GM12878 (cell line): ENCODE data around the gene HEYL.

Experiments used
- CEBPB ChIP-seq, 2 experiments: fragments of 150-350 bp in 1 of 2; IDR thresholded peaks; 2 replicates each; pipeline ENCODE4 v1.6.1; 2012 to 2014; ENCODE audit warnings: low read depth in 2 of 2, low read length in 2 of 2, borderline replicate concordance in 1 of 2, inconsistent platforms in 1 of 2
- NR2C2 ChIP-seq: IDR thresholded peaks from 2 replicates; pipeline ENCODE4 v1.6.1; 2011; ENCODE audit warnings: borderline replicate concordance, low read depth; ENCODE audit not compliant: control insufficient read depth, insufficient read length
- TF ChIP-seq, protein P1 (sequence below), 3 experiments: IDR thresholded peaks in 2 of 3; conservative IDR thresholded peaks in 1 of 3; 2 replicates each; pipeline ENCODE4 v1.5.1; 2011; ENCODE audit warnings: low read depth in 3 of 3, low read length in 3 of 3, mild to moderate bottlenecking in 3 of 3, control low read depth in 2 of 3, moderate library complexity in 2 of 3, inconsistent platforms in 1 of 3, mixed read lengths in 1 of 3; ENCODE audit not compliant: control insufficient read depth in 2 of 3, insufficient read depth in 1 of 3; ENCODE audit errors: extremely low read depth in 1 of 3

GRCh38 chr1:39668894-39669293 lies 29.5 kb upstream of the HEYL start:
- TF ChIP-seq CEBPB (IDR thresholded peaks at IDR 0.05; ENCODE audit: borderline replicate concordance in 1 of 2, low read depth in 2 of 2, low read length in 2 of 2): no peak
- TF ChIP-seq, protein P1, sequence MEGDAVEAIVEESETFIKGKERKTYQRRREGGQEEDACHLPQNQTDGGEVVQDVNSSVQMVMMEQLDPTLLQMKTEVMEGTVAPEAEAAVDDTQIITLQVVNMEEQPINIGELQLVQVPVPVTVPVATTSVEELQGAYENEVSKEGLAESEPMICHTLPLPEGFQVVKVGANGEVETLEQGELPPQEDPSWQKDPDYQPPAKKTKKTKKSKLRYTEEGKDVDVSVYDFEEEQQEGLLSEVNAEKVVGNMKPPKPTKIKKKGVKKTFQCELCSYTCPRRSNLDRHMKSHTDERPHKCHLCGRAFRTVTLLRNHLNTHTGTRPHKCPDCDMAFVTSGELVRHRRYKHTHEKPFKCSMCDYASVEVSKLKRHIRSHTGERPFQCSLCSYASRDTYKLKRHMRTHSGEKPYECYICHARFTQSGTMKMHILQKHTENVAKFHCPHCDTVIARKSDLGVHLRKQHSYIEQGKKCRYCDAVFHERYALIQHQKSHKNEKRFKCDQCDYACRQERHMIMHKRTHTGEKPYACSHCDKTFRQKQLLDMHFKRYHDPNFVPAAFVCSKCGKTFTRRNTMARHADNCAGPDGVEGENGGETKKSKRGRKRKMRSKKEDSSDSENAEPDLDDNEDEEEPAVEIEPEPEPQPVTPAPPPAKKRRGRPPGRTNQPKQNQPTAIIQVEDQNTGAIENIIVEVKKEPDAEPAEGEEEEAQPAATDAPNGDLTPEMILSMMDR (IDR thresholded peaks at IDR 0.05 in 2 of 3, conservative IDR thresholded peaks at IDR 0.05 in 1 of 3; ENCODE audit: control insufficient read depth in 2 of 3, extremely low read depth in 1 of 3, insufficient read depth in 1 of 3, low read depth in 3 of 3, low read length in 3 of 3): no peak
- TF ChIP-seq NR2C2: no peak
